GM19099 (cell line): ENCODE data around the gene COPB1.

Source experiments
- POLR2A ChIP-seq: IDR thresholded peaks from 3 replicates; pipeline ENCODE4 v1.6.1; 2011; ENCODE audit warnings: low read depth; ENCODE audit not compliant: insufficient read length; ENCODE audit errors: extremely low read depth

COPB1 gene

GRCh38 chr11:14449302-14449714 is 50.3 kb downstream of the COPB1 start:
- TF ChIP-seq POLR2A, result no peak

- no peak for TF ChIP-seq POLR2A
These were observed 51.4 kb downstream of the COPB1 start for GRCh38 chr11:14448240-14448639.

GRCh38 chr11:14446701-14447169 is 52.9 kb downstream of the COPB1 start:
- no peak for TF ChIP-seq POLR2A

- TF ChIP-seq POLR2A, result no peak
These were observed 53.8 kb downstream of the COPB1 start for GRCh38 chr11:14445542-14446530.

GRCh38 chr11:14444441-14445189 is 55.0 kb downstream of the COPB1 start:
- no peak for TF ChIP-seq POLR2A

- TF ChIP-seq POLR2A, result no peak
These were observed 56.0 kb downstream of the COPB1 start for GRCh38 chr11:14443638-14444037.

GRCh38 chr11:14435717-14436512 is 63.7 kb downstream of the COPB1 start:
- TF ChIP-seq POLR2A, result no peak

- TF ChIP-seq POLR2A, result no peak
These were observed 74.0 kb downstream of the COPB1 start for GRCh38 chr11:14425621-14426020.

GRCh38 chr11:14424096-14424495 is 75.5 kb downstream of the COPB1 start:
- no peak for TF ChIP-seq POLR2A

- TF ChIP-seq POLR2A, result no peak
These were observed 76.0 kb downstream of the COPB1 start for GRCh38 chr11:14423633-14424032.

GRCh38 chr11:14422814-14423182 is 76.8 kb downstream of the COPB1 start:
- no peak for TF ChIP-seq POLR2A

GRCh38 chr11:14422052-14422813 is 77.4 kb downstream of the COPB1 start:
- TF ChIP-seq POLR2A, result no peak

GRCh38 chr11:14420223-14420622 is 79.4 kb downstream of the COPB1 start:
- TF ChIP-seq POLR2A, result no peak

GRCh38 chr11:14418801-14419417 is 80.7 kb downstream of the COPB1 start:
- no peak for TF ChIP-seq POLR2A
